Effector CD4-positive, alpha-beta T cell (primary cell): ENCODE results near the gene PFKL.

Experiments
- DNase-seq: peaks from one replicate; pipeline ENCODE4 v3.0.0-alpha.2; 2020

PFKL gene

GRCh38 chr21:44365251-44365966, 65.6 kb downstream of the PFKL start:
- DNase-seq: no peak

- no peak for DNase-seq
Measured at GRCh38 chr21:44365967-44366585, 66.2 kb downstream of the PFKL start.

DNA sequence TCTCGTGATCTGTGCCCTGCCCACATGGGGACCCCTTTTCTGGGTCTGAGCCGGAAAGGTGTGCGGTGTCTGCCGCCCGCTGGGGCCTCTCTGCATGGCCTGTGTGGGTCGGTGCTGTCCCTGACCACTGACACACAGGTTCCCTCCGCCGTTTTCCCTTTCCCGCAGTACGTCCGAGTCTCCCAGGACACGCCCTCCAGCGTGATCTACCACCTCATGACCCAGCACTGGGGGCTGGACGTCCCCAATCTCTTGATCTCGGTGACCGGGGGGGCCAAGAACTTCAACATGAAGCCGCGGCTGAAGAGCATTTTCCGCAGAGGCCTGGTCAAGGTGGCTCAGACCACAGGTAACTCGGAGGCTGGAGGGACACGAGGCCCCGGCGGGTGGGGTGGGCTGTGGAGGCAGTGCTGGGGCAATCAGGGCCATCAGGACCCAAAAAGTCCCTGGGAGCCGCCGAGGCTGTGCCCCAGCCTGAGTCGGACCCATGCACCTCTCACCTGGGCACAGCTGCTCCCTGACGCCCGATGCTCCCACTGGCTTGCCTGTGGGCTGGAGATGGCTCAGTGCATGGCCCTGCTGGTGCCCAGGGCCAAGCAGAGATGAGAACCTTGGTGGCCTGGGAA, 66.8 kb downstream of the PFKL start:
- DNase-seq: no peak

- no peak for DNase-seq
Measured at GRCh38 chr21:44368711-44369446, 69.0 kb downstream of the PFKL start.

DNA sequence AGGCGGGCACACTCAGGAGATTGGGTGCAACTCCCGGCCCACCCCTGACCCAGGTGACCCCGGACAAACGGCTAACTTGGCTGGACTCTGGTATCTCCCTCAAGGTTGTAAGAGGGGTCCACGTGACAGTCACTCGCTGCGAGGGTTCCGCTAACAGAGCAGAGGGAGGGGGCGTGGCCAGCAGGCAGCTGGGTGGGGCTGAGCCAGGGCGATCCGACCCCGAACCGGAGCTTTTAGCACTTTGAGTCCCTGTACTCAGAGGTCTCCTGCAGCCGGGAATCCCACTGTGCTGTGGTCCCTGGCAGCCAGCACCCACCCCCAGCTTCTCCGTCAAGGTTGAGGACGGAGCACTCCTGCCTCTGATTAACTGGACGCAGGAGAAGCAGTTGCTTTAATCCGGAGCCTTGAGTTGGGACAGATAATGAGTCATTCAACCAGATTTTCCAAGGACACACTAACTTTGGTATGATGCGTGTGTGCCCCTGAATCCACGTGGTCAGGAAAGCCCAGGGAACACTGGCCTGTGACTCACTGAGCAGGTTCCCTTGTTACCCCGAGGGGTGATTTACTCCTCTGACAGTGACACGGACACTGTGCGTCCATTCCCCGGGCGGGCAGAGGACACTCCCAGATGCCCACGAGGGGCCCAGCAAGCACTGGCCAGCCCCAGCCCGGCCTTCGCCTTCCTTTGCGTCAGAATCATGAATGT, 70.3 kb downstream of the PFKL start:
- DNase-seq: no peak

DNA sequence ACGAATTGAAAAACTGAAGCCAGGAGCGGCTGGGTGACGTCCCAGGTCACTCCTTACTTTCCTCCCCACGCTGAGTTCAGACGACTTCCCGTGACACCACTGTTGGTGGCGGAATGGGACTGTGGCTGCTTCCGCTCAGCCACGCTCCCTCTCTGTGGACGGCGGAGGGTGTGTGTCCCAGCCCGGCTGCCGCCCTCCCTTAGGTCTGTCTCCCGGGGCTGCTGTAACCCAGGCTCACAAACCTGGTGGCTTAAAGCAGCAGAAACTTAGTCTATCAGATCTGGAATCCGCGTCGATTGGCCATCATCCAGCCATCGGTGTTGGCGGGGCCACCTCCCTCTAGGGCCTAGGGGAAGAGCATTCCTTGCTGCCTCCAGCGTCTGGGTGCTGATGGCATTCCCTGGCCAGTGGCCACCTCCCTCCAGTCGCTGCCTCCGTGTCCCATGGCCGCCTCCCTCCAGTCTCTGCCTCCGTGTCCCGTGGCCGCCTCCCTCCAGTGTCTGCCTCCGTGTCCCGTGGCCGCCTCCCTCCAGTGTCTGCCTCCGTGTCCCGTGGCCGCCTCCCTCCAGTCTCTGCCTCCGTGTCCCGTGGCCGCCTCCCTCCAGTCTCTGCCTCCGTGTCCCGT, 71.0 kb downstream of the PFKL start:
- no peak for DNase-seq

DNA sequence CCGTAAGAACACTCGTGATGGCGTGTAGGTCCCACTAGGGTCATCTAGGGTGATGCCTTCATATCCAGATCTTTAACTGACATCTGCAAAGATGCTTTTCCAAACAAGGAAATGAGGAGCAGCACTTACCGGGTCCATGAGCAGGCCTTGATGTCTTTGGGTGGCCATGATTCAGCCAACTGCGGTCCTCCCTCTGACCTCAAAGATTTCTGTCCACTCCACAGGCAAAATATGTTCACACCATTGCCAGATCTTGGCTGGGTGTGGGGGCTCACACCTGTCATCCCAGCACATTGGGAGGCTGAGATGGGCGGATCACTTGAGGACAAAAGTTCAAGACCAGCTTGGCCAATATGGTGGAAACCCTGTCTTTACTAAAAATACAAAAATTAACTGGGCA, 71.7 kb downstream of the PFKL start:
- DNase-seq: no peak

GRCh38 chr21:44372616-44373015, 72.8 kb downstream of the PFKL start:
- DNase-seq: no peak

DNA sequence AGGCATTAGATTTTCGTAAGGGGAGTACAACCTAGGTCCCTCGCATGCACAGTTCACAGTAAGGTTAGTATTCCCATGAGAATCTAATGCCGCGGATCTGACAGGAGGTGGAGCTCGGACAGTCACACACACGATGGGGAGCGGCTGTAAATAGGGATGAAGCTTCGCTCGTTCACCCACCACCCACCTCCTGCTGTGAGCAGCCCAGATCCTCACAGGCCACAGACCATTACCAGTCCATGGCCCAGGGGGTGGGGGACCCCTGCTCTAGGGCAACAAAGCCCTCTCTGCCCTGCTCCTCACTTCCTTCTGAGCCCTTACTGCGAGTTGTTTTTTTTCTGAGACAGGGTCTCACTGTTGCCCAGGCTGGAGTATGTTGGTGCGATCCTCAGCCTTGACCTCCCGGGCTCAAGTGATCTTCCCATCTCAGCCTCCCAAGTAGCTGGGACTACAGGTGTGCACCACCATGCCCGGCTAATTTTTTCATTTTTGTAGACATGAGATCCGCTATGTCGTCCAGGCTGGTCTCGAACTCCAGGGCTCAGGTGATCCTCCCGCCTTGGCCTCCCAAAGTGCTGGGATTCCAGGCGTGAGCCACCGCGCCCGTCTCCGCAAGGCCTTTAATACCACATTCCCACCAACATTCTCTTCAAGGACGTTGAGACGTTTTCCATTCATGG, 74.9 kb downstream of the PFKL start:
- DNase-seq: no peak

DNA sequence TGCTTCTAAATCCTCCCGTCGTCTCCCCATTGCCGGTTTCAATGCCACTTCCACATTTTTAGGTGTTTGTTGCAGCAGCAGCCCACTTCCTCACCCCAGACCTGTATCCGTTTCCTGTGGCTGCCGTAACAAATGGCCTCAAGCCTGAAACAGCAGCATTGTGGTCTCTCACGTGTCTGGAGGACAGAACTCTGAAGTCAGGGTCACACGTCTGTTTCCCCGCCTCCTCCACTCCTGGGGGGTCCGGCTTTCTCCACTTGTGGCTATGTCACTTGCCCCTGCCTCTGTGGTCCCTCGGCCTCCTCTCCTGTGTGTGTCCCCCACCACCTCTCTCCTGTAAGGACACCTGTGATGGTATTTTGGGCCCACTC, 75.4 kb downstream of the PFKL start:
- no peak for DNase-seq

DNA sequence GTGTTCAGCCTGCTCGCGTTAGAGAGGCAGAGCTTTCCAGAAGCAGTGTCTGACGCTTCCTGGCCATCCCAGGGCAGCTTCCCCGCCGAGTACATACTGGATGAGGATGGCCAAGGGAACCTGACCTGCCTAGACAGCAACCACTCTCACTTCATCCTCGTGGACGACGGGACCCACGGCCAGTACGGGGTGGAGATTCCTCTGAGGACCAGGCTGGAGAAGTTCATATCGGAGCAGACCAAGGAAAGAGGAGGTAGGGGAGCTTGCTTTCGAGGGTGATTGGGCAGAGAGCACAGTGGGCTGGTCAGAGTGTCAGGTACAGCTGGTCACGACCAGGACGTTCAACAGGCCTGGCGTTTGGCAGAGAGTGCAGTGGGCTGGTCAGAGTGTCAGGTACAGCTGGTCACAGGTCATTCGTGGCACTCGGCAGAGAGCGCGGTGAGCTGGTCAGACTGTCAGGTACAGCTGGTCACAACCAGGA, 75.9 kb downstream of the PFKL start:
- no peak for DNase-seq

DNA sequence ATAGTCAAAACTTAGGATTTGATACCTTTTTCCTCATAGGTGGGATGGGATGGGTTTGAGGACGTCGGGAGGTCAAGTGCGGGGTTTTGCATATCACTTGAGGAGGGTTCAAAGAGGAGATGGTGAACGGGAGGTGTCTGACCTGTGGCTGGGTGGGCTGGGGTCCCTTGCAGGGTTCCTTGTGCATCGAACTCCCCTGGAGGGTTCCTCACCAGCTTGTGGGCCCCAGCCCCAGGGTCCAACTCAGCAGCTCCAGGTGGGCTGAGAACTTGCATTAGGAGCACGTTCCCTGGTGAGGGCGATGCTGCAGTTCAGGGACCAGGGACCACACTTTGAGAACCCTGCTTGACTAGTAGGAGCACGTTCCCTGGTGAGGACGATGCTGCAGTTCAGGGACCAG, 76.8 kb downstream of the PFKL start:
- no peak for DNase-seq
